ENCODE measurements around the gene FGD2.

Gene FGD2

DNA sequence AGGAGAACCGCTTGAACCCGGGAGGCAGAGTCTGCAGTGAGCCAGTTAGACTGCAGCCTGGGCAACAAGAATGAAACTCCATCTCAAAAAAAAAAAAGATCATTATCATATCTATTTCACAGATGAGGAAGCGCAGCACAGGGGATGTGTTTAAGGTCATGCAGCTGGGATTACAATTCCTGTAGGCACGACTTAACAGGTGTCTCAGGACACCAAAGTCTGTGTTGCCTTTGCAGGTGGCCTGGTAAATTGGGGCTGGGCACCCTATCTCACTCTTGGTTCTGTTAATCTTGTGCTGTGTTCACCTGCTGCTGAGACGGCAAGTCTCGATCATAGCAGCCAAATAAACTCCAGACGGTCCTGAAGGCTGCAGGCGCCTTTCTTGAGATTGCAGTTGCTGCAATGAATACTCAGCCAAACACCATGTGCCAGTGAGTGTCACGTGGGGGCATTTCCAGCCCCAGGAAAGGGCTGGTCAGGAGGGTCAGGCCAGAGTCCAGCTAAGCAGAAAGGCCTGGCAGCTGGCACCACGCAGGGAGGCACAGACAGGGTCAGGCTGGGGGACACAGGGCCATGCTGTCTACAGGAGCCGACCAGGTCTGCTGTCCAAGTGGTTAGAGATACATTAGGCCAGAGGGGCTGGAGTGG lies 55.8 kb downstream of the FGD2 start:
- no peak for DNase-seq

DNA sequence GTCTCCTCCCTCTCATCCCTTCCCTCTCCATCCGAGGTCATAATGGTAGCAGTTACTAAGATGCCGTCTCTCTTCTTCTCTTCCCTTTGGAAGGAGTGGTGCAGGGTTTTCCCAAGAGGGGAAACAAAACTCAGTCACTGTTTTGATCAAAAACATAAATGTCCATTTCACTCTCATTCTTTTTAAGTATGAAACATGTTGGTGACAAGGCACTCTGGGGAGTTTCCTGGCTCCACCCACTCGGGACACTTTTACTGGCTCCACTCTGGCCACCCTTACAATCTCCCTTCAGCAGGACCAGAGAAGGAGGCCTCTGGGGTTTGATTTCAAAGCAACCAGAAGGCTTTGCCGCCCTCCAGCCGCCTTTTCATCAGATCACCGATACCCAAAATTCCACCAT lies 57.0 kb downstream of the FGD2 start:
- no peak for DNase-seq

DNA sequence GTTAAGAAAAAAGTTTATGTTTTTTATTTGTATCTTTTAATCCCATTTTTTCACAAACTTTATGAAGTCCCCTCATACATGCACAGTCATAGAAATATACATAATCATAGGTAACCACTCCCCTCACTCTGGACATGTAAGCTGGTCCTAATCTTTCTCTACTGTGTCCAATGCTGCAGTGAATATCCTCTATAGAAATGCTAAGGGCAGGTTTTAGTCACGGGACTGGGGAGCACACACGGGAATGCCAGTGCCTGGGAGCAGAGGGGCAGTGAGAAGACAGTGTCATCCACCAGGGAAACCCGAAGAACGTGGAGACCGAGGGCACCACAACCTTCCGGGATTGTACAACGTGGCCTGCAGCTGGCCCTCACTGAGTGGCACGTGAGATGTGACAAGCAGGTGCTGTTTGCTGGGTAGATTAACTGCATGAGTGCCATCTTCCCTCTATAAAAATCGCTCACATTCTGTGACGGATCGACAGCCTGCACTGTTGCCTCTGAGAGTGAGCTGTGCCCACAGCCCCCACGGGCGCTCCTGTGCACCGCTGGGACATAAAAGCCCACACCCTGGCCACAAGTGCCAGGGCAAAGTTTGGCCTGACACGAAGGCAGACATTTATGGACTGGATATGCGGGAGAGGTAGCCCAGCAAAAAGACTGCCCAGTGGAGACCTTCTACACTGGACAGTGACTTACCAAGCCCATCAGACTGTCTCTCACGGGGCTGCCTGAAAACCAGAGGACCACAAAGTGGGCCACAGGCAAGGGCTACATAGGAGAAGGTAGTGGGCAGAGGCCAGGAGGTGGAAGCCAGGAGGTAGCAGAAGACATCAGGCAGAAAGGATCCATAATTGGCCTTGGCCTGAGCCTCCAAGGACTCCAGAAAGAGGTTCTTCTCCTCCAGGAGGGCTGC lies 63.2 kb downstream of the FGD2 start:
- no peak for DNase-seq

DNA sequence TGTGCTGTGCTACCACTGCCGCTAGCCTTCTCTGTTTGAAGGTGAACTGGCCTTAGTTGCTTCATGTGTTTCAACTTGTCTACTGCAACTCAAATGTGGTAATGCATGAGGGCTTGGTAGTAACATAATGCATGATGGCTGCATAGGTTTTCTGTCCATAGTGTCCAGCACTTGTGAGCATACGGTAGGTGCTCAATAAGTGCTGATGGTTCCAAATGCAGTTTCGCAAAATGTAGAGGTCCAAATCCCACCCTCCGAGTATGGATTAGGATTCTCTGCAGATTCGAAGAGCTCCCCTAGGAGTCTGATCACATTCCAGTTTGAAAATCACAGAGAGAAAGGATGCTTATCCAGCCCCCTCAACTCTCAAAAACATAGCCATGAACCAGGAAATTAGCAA lies 64.2 kb downstream of the FGD2 start:
- DNase-seq = no peak

DNA sequence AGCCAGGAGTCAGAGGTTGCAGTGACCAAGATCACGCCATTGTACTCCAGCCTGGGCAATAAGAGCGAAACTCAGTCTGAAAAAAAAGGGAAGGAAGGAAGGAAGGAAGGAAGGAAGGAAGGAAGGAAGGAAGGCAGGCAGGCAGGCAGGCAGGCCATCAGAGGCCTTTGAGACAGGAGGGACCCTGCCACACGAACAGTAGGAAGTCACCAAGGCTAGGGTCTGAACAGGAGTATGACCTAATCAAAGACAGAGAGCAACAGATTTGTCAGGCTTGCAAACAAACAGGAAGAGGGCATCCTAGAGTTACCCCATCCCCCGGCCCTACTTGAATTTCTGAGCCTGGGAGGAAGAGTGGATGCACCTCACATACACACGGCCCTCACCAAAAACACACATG lies 67.1 kb downstream of the FGD2 start:
- no peak for DNase-seq

DNA sequence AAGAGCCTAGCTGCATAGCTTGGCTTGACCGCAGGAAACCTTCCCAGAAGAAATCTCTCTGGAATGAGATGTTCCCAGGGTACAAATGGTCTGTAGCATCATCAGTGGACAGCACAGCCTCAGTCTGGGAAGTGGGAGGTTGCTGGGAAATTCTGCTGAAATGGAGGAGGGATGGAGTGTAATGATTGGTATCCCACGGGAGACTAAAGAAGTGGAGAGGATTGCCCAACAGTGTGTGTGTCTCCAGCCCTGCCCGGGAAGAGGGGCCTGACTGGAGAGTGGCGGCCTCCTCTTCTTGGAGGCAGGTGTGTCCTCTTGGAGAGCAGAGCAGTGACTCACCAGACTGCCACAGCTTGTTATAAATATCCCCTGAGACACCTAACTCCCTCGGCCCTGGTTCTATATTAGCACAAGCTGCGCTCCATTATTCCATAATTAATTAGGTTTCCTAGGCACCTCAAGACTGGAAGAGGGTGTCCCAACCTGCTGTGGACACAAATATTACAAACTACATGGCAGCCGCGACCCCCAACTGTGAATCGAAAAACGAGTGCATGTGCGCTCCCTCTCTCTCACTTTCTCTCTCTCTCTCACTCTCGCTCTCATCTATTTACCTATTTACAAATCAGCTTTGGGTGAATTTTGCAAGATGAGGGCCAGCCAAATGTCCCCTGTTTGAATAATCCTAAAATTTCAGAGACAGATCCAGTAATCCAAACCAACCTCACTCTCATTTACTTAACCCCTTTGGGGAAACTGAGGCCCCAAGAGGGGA lies 68.8 kb downstream of the FGD2 start:
- no peak for DNase-seq

DNA sequence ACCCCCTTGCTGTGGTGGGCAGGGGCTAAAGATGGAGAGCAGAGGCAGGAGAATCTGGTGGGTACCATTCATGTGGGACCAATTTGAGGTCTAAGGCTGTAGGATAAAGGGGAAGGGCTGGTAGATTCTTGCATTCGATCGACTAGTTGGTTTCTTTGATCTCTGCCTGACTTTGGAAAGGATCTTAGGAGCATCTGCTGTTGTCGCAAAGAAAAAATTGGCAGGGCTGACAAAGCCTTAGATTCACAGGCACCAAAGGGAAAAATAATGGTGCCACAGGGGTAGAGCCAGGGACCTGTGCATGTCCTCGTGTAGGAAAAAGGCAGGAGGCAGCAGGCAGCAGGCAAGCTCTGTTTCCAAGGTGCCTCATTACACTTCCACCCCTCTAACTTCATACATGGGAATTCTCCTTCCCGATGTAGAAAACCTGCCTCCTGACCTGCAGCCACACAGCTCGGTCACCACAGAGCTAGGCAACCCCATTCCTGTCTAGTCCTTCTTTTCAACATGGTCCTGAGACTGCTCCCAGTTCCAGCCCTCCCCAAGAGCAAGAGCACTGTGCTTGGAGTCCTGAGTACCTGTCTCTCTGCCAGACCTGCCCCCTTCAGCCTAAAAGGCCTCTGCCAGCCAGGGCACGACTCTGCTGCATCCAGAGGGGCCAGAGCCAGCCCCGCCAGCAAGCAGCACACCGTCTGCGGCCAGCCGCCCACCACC lies 71.9 kb downstream of the FGD2 start:
- no peak for DNase-seq

DNA sequence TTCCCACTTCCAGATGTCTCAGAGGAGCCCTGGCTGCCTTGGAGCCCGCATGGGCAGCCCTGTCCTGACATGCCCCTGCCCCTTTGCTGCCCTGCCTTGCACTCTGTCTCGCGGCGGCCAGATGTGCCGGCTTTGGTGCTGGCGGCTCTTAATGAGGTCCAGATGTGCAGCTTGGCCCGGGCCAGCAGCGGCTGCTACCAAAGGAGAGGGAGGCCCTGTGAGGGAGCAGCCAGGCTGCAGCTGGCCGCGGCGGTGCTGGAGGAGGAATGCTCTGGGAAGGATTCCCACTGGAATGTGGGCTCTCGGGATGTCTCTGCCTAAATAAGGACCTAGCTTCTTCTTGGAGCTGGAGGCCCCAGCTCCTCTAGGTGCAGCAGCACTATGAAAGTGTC lies 72.4 kb downstream of the FGD2 start:
- DNase-seq = no peak
